ENCODE results near the gene LPIN1. TPM values are rescaled to one million over a fixed set of nuclear protein-coding genes. Genes with fewer than 3 reads are reported as not detected.

The LPIN1 gene
- total RNA-seq (2014; rRNA removed; shearing (Covaris generic)) = 23.2 and 33.2 TPM in 2 replicates

- DNase-seq (ENCODE audit: low read depth) = peak; percentile 77
Observed at GRCh38 chr2:11746376-11746806, at the start of gene LPIN1. Gene LPIN1, plus strand, starts transcription at chr2:11746632. Its CDS starts 18,910 bp downstream, at chr2:11765542.

- DNase-seq (ENCODE audit: low read depth) = no peak
Observed at GRCh38 chr2:11696736-11697102, 49.7 kb upstream of the LPIN1 start.

- peak; percentile 99 for DNase-seq (ENCODE audit: low read depth)
Observed at GRCh38 chr2:11697103-11697871, 49.1 kb upstream of the LPIN1 start.

- peak; percentile 72 for DNase-seq (ENCODE audit: low read depth)
Observed at GRCh38 chr2:11698009-11698922, 48.2 kb upstream of the LPIN1 start.

GRCh38 chr2:11699686-11700670 lies 46.5 kb upstream of the LPIN1 start:
- DNase-seq (ENCODE audit: low read depth) = no peak

GRCh38 chr2:11701206-11701605 lies 45.2 kb upstream of the LPIN1 start:
- DNase-seq (ENCODE audit: low read depth) = no peak

GRCh38 chr2:11701751-11702301 lies 44.6 kb upstream of the LPIN1 start:
- DNase-seq (ENCODE audit: low read depth) = no peak

GRCh38 chr2:11702946-11703345 lies 43.5 kb upstream of the LPIN1 start:
- no peak for DNase-seq (ENCODE audit: low read depth)

- peak; percentile 72 for DNase-seq (ENCODE audit: low read depth)
Observed at GRCh38 chr2:11703700-11704099, 42.7 kb upstream of the LPIN1 start.

GRCh38 chr2:11705063-11705462 lies 41.4 kb upstream of the LPIN1 start:
- DNase-seq (ENCODE audit: low read depth) = no peak

- no peak for DNase-seq (ENCODE audit: low read depth)
Observed at GRCh38 chr2:11705711-11706110, 40.7 kb upstream of the LPIN1 start.

- DNase-seq (ENCODE audit: low read depth) = peak; percentile 23
Observed at GRCh38 chr2:11708106-11708505, 38.3 kb upstream of the LPIN1 start.

GRCh38 chr2:11709293-11709692 lies 37.1 kb upstream of the LPIN1 start:
- no peak for DNase-seq (ENCODE audit: low read depth)

GRCh38 chr2:11710210-11710609 lies 36.2 kb upstream of the LPIN1 start:
- DNase-seq (ENCODE audit: low read depth) = peak; percentile 79

GRCh38 chr2:11710632-11711353 lies 35.6 kb upstream of the LPIN1 start:
- no peak for DNase-seq (ENCODE audit: low read depth)

- DNase-seq (ENCODE audit: low read depth) = no peak
Observed at GRCh38 chr2:11711354-11711716, 35.1 kb upstream of the LPIN1 start.

- no peak for DNase-seq (ENCODE audit: low read depth)
Observed at GRCh38 chr2:11711751-11712150, 34.7 kb upstream of the LPIN1 start.

GRCh38 chr2:11712866-11713265 lies 33.6 kb upstream of the LPIN1 start:
- peak; percentile 17 for DNase-seq (ENCODE audit: low read depth)

GRCh38 chr2:11713815-11714214 lies 32.6 kb upstream of the LPIN1 start:
- no peak for DNase-seq (ENCODE audit: low read depth)

- no peak for DNase-seq (ENCODE audit: low read depth)
Observed at GRCh38 chr2:11715987-11716652, 30.3 kb upstream of the LPIN1 start.

Measured in M059J (cell line).